Hematopoietic multipotent progenitor cell (in vitro differentiated cells): ENCODE results near the gene TMPRSS13. TPM values are rescaled to one million over a fixed set of nuclear protein-coding genes. Genes with fewer than 3 reads are reported as not detected.
"Not testable (repeated sequence)": the region's sequence is repeated elsewhere in the genome, so short reads cannot be mapped to it uniquely, and the experiment has no call there.

Experiments
- DNase-seq, 3 donors: peaks; one replicate each; pipeline ENCODE4 v3.0.0-alpha.2; 2011 to 2015; ENCODE audit warnings: low read depth in 2 of 3, low spot score in 2 of 3
- total RNA-seq: library from RNA; depleted of rRNA; stranded (reverse); fragments of >200 nt; gene quantifications from one replicate; pipeline ENCODE4 v1.2.3, GENCODE V29; 2012

Gene TMPRSS13
- total RNA-seq = 0.54 TPM

GRCh38 chr11:117929142-117929915 lies at the start of gene TMPRSS13:
Gene TMPRSS13 (minus strand): TSS chr11:117929402. CDS start chr11:117929307, 95 bp downstream.
- DNase-seq = no peak

DNA sequence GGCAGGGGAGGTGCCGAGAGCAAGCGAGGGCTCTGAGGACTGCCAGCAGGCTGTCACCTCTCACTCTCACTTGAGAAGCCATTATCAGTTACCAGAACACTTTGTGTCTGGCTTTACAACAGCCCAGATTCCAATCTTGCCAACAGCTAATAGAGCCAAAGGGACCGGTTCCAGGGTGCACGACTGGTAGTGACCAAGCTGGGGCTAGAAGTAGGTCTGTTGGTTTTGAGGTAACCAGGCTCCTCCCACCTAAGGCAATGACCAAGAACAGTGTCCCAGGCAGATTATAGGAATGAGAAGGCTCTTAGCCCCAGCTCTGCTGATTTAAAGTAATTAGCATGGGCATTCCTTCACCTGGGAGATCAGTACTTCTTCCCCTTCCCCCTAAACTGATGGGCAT lies 49.8 kb upstream of the TMPRSS13 start:
- no peak for DNase-seq

- not testable (repeated sequence) for DNase-seq
Measured at GRCh38 chr11:117978291-117978910, 49.2 kb upstream of the TMPRSS13 start.

DNA sequence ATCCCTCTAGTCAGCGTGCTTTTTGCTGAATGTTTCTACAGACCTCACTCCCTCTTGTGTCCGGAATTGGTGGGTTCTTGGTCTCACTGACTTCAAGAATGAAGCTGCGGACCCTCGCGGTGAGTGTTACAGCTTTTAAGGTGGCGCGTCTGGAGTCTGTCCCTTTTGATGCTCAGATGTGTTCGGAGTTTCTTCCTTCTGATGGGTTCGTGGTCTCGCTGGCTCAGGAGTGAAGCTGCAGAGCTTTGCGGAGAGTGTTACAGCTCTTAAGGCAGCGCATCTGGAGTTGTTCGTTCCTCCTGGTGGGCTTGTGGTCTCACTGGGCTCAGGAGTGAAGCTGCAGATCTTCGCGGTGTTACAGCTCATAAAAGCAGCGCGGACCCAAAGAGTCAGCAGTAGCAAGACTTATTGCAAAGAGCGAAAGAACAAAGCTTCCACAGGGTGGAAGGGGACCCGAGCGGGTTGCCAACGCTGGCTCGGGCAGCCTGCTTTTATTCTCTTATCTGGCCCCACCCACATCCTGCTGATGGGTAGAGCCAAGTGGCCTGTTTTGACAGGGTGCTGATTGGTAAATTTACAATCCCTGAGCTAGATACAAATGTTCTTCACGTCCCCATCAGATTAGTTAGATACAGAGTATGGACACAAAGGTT lies 48.5 kb upstream of the TMPRSS13 start:
- DNase-seq = not testable (repeated sequence)

GRCh38 chr11:117977029-117977428 lies 47.8 kb upstream of the TMPRSS13 start:
- DNase-seq = no peak

DNA sequence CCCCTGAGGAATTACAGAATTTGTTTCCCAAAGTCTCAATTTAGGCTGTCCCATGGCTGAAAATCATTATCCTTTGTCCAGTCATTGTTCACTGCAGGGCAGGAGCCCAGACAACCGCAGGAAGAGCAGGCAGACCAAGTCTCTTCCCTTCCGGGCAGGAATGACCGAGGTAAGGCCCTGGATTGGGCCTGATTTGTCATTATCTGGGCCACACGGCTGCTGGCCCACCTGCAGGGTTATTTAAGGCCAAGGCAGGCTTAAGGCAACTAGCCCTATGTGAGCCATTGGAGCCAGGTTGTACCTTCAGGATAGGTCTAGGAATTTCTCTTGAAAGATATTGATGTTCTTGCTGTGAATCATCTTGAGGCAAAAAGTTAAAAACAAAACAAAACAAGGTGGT lies 47.2 kb upstream of the TMPRSS13 start:
- no peak for DNase-seq

GRCh38 chr11:117973503-117973860 lies 44.3 kb upstream of the TMPRSS13 start:
- DNase-seq = no peak

GRCh38 chr11:117972629-117973502 lies 43.7 kb upstream of the TMPRSS13 start:
- no peak for DNase-seq

DNA sequence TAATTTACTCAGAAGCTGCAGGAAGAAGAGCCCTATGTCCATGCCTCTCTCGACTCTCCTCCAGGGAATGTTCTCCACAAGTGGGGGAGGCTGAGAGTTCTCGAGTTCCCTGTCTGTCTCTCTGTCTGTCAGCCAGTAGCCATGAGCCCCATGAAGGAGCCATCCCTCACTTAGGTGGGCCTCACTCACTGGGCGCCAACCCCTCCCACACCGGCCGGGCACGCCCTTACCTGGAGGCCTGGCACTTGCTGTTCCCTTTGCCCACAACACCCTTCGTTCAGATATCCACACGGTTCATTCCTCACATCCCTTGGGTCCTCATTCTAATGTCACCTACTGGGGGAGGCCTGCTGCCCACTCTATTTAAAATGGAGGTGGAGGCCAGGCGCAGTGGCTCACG lies 42.8 kb upstream of the TMPRSS13 start:
- no peak for DNase-seq

DNA sequence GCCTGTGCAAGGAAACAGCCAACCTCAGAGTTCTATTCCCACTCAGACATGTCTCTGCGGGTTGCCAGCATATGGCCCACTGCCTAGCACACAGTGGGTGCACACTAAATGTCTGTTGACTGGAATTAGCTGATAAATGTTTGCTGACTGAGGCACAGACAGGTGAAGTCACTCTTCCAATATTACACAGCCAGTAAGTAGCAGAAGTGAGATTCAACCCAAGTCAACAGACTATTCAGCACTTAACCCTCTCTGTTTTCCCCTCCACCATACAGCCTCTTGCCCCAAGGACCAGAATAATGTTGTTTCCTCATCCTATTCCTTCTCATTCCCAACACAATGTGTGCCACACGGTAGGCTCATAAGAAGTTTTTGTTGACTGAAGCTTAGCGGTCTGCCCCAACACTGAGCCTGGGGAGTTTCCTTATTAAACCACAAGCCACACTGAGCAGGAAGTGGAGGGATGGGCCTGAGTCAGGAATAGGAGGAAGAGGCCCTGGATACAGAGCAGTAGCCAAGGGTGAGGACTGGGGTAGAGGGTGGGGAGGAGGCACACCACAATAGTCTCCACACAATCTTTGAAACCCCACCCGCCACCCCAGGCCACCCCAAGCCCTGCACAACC lies 41.3 kb upstream of the TMPRSS13 start:
- peak in 2 of 3 donors; percentile 62 to 78 for DNase-seq

- DNase-seq = no peak
Measured at GRCh38 chr11:117969160-117969991, 40.2 kb upstream of the TMPRSS13 start.

DNA sequence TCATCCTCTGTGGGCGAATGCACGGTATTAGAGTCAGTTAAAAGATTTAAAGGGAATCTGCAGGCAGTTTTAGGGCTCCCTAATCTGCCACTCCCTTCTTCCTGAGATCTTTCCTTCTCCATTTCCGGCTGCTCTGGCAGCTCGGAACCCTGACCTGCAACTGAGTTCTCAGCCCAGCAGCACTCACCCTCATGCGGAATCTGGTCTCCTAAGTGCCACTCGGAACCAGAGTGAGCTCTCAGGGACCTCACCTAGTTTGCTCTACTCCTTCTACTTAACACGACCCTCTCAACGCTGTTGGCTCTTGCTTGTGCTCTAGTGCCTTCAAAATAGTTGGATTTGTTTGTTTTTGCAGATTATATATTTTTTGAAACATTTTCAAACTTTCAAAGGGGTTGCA lies 37.7 kb upstream of the TMPRSS13 start:
- no peak for DNase-seq

GRCh38 chr11:117962826-117963225 lies 33.6 kb upstream of the TMPRSS13 start:
- no peak for DNase-seq

GRCh38 chr11:117961896-117962295 lies 32.7 kb upstream of the TMPRSS13 start:
- DNase-seq = no peak

- no peak for DNase-seq
Measured at GRCh38 chr11:117960406-117960805, 31.2 kb upstream of the TMPRSS13 start.

DNA sequence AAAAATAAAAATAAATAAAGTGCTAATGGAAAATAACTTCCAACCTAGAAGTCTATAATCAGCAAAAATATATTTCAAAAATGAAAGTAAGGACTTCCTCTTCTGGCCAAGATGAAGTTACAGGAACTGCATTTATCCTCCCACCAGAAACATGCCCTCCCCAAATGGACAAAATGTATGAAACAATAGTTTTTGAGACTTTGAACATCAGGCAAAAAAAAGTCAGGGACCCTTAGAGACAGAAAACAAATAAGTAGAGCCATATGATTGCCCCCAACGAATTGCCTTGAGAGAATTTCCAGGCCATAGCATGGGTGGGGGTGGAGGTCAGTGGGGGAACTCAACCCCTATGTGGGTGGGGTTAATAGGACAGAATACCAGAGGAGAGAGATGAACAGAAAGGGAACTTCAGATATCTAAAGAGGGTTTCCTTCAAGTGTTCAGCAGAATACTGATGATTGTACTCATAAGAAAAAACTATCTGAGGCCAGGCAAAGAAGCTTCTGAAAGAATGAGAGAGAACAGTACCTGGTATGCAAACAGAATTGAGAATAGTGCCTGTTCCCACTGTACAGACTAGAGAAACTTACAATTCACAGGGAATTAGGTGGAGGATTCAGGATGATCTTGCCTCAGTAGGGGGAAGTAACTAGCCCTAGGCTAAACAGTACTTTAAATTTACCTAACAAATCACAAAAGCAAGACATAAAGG lies 30.4 kb upstream of the TMPRSS13 start:
- no peak for DNase-seq

DNA sequence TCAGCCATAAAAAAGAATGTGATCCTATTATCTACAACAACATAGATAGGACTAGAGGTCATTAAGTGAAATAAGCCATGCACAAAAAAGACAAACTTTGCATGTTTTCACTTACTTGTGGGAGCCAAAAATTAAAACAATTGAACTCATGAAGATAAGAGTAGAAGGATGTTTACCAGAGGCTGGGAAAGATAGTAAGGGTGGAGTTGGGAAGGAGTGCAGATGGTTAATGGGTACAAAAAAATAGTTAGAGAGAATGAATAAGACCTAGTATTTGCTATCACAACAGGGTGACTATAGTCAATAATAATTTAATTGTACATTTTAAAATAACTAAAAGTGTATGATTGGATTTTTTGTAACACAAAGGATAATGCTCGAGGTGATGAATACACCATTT lies 29.7 kb upstream of the TMPRSS13 start:
- no peak for DNase-seq

GRCh38 chr11:117953024-117953671 lies 23.9 kb upstream of the TMPRSS13 start:
- peak in 2 of 3 donors; percentile 39 to 75 for DNase-seq
